Astrocyte (in vitro differentiated cells and primary cell): ENCODE measurements around the gene RGMB.

Experiments
- CTCF ChIP-seq: IDR thresholded peaks from 2 replicates; pipeline ENCODE4 v1.5.1; 2011; ENCODE audit warnings: low read depth, mild to moderate bottlenecking, inconsistent platforms, low read length, moderate library complexity; ENCODE audit not compliant: insufficient read depth
- EZH2 ChIP-seq: IDR thresholded peaks from 2 replicates; pipeline ENCODE4 v1.6.1; 2012; ENCODE audit warnings: mild to moderate bottlenecking, low read length, inconsistent platforms; ENCODE audit not compliant: insufficient read depth

DNA sequence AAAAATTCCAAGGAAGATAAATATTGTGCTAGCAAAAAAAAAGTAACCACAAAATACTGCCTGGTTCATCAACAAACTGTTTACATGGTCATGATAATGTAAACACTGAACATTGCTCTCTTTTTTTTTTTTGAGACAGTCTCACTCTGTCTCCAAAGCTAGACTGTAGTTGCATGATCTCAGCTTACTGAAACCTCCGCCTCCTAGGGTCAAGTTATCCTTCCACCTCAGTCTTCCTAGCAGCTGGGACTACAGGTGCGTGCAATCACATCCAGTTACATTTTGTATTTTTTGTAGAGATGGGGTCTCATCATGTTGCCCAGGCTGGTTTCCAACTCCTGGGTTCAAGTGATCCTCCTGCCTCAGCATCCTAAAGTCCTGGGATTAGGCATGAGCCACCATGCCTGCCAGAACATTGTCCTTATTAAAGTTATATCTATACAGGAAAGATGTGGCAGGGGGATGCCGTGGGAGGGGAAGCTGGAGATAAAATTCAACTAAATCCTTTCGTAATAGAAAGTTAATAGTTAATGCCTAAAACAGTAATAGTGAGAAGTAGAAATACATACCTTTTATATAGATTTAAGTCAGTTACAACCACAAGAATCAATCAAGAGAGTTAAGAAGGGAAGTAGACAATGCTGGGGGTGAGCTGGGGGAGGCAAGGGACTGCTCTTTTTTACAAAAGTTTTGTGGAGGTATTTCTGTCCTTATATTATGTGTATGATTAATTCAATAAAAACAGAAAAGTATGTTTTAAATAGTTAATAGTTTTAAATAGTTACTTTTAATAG lies 52.3 kb downstream of the RGMB start:
- no peak for TF ChIP-seq EZH2
- TF ChIP-seq CTCF = no peak
